ENCODE measurements around the gene CYP2S1.

CYP2S1 gene

GRCh38 chr19:41235480-41235879, 42.5 kb downstream of the CYP2S1 start:
- DNase-seq (ENCODE audit: low read depth) = no peak
- no peak overlapping the region for H3K4me3 ChIP-seq (ENCODE audit: control insufficient read depth, low read depth, low read length)
- TF ChIP-seq CTCF (IDR thresholded peaks at IDR 0.05; ENCODE audit: control insufficient read depth, insufficient read depth, low read depth, low read length, missing control alignments) = no peak

GRCh38 chr19:41238244-41238643, 45.2 kb downstream of the CYP2S1 start:
- H3K4me3 ChIP-seq (ENCODE audit: control insufficient read depth, low read depth, low read length) = no peak overlapping the region
- TF ChIP-seq CTCF (IDR thresholded peaks at IDR 0.05; ENCODE audit: control insufficient read depth, insufficient read depth, low read depth, low read length, missing control alignments) = no peak

GRCh38 chr19:41239363-41239762, 46.3 kb downstream of the CYP2S1 start:
- no peak overlapping the region for H3K4me3 ChIP-seq (ENCODE audit: control insufficient read depth, low read depth, low read length)
- TF ChIP-seq CTCF (IDR thresholded peaks at IDR 0.05; ENCODE audit: control insufficient read depth, insufficient read depth, low read depth, low read length, missing control alignments) = no peak
- no peak for DNase-seq (ENCODE audit: low read depth)

More at GRCh38 chr19:41238244-41238643, 45.2 kb downstream of the CYP2S1 start:
- DNase-seq (ENCODE audit: low read depth) = no peak

GRCh38 chr19:41239961-41240574, 47.0 kb downstream of the CYP2S1 start:
- no peak for TF ChIP-seq CTCF (IDR thresholded peaks at IDR 0.05; ENCODE audit: control insufficient read depth, insufficient read depth, low read depth, low read length, missing control alignments)
- no peak for DNase-seq (ENCODE audit: low read depth)
- H3K4me3 ChIP-seq (ENCODE audit: control insufficient read depth, low read depth, low read length) = no peak overlapping the region

GRCh38 chr19:41241859-41242258, 48.8 kb downstream of the CYP2S1 start:
- no peak for TF ChIP-seq CTCF (IDR thresholded peaks at IDR 0.05; ENCODE audit: control insufficient read depth, insufficient read depth, low read depth, low read length, missing control alignments)
- no peak overlapping the region for H3K4me3 ChIP-seq (ENCODE audit: control insufficient read depth, low read depth, low read length)
- DNase-seq (ENCODE audit: low read depth) = no peak

GRCh38 chr19:41244117-41244516, 51.1 kb downstream of the CYP2S1 start:
- H3K4me3 ChIP-seq (ENCODE audit: control insufficient read depth, low read depth, low read length) = no peak overlapping the region
- DNase-seq (ENCODE audit: low read depth) = no peak
- TF ChIP-seq CTCF (IDR thresholded peaks at IDR 0.05; ENCODE audit: control insufficient read depth, insufficient read depth, low read depth, low read length, missing control alignments) = no peak

Data from AG09309 (cell line).